GM18858 (cell line): ENCODE measurements around the gene NECTIN1.

ENCODE experiments used
- ATAC-seq: cut with Tn5 transposase; IDR thresholded peaks from one replicate; pipeline ENCODE4 v1.9.1; 2021; ENCODE audit not compliant: unreplicated experiment

The NECTIN1 gene

GRCh38 chr11:119728651-119729580 lies at the start of gene NECTIN1:
NECTIN1 (minus strand) TSS chr11:119729200; CDS start chr11:119728553, 647 bp downstream.
- peak; percentile 77 for ATAC-seq

- no peak for ATAC-seq
Observed at GRCh38 chr11:119778391-119779194, 49.6 kb upstream of the NECTIN1 start.

- no peak for ATAC-seq
Observed at GRCh38 chr11:119777940-119778339, 48.9 kb upstream of the NECTIN1 start.

- ATAC-seq: no peak
Observed at GRCh38 chr11:119776651-119777050, 47.7 kb upstream of the NECTIN1 start.

GRCh38 chr11:119776031-119776636 lies 47.1 kb upstream of the NECTIN1 start:
- no peak for ATAC-seq

- ATAC-seq: no peak
Observed at GRCh38 chr11:119774172-119774763, 45.3 kb upstream of the NECTIN1 start.

GRCh38 chr11:119772641-119773415 lies 43.8 kb upstream of the NECTIN1 start:
- ATAC-seq: no peak

GRCh38 chr11:119772076-119772475 lies 43.1 kb upstream of the NECTIN1 start:
- ATAC-seq: no peak

GRCh38 chr11:119771172-119771770 lies 42.3 kb upstream of the NECTIN1 start:
- ATAC-seq: no peak

GRCh38 chr11:119765628-119766027 lies 36.6 kb upstream of the NECTIN1 start:
- no peak for ATAC-seq

GRCh38 chr11:119764108-119764868 lies 35.3 kb upstream of the NECTIN1 start:
- no peak for ATAC-seq

GRCh38 chr11:119763071-119763728 lies 34.2 kb upstream of the NECTIN1 start:
- no peak for ATAC-seq

- ATAC-seq: no peak
Observed at GRCh38 chr11:119759747-119760412, 30.9 kb upstream of the NECTIN1 start.

GRCh38 chr11:119759324-119759723 lies 30.3 kb upstream of the NECTIN1 start:
- no peak for ATAC-seq

- ATAC-seq: no peak
Observed at GRCh38 chr11:119758291-119758690, 29.3 kb upstream of the NECTIN1 start.

- no peak for ATAC-seq
Observed at GRCh38 chr11:119757378-119757777, 28.4 kb upstream of the NECTIN1 start.

GRCh38 chr11:119756169-119756865 lies 27.3 kb upstream of the NECTIN1 start:
- no peak for ATAC-seq
